PFSK-1 (cell line): ENCODE results near the gene RLN3.

Source experiments
- FOXP2 ChIP-seq: optimal IDR thresholded peaks from 2 replicates; pipeline ENCODE3; 2011; ENCODE audit warnings: borderline replicate concordance, control low read depth, inconsistent platforms; ENCODE audit not compliant: insufficient read depth; ENCODE audit errors: extremely low read length, extremely low read depth
- POLR2AphosphoS5 ChIP-seq: IDR thresholded peaks from 2 replicates; pipeline ENCODE4 v1.6.1; 2012; ENCODE audit warnings: low read depth, mild to moderate bottlenecking, control low read depth, low read length, moderate library complexity
- SIN3A ChIP-seq: IDR thresholded peaks from 2 replicates; pipeline ENCODE4 v1.6.1; 2012; ENCODE audit warnings: mild to moderate bottlenecking, low read length, moderate library complexity, borderline replicate concordance; ENCODE audit not compliant: insufficient read depth
- TAF1 ChIP-seq: IDR thresholded peaks from 2 replicates; pipeline ENCODE4 v1.6.1; 2012; ENCODE audit warnings: low read length, control low read depth, borderline replicate concordance; ENCODE audit not compliant: insufficient read depth
- TF ChIP-seq, protein P1 (sequence below), 2 experiments: IDR thresholded peaks; 2 replicates each; pipeline versions ENCODE4 v1.6.1 to v1.8.0; 2011 to 2012; ENCODE audit warnings: low read depth in 2 of 2, low read length in 2 of 2, control low read depth in 1 of 2, inconsistent platforms in 1 of 2, mild to moderate bottlenecking in 1 of 2, moderate library complexity in 1 of 2; ENCODE audit not compliant: insufficient read depth in 1 of 2

- no peak for TF ChIP-seq TAF1
- TF ChIP-seq POLR2AphosphoS5 = no peak
- TF ChIP-seq, protein P1, sequence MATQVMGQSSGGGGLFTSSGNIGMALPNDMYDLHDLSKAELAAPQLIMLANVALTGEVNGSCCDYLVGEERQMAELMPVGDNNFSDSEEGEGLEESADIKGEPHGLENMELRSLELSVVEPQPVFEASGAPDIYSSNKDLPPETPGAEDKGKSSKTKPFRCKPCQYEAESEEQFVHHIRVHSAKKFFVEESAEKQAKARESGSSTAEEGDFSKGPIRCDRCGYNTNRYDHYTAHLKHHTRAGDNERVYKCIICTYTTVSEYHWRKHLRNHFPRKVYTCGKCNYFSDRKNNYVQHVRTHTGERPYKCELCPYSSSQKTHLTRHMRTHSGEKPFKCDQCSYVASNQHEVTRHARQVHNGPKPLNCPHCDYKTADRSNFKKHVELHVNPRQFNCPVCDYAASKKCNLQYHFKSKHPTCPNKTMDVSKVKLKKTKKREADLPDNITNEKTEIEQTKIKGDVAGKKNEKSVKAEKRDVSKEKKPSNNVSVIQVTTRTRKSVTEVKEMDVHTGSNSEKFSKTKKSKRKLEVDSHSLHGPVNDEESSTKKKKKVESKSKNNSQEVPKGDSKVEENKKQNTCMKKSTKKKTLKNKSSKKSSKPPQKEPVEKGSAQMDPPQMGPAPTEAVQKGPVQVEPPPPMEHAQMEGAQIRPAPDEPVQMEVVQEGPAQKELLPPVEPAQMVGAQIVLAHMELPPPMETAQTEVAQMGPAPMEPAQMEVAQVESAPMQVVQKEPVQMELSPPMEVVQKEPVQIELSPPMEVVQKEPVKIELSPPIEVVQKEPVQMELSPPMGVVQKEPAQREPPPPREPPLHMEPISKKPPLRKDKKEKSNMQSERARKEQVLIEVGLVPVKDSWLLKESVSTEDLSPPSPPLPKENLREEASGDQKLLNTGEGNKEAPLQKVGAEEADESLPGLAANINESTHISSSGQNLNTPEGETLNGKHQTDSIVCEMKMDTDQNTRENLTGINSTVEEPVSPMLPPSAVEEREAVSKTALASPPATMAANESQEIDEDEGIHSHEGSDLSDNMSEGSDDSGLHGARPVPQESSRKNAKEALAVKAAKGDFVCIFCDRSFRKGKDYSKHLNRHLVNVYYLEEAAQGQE (IDR thresholded peaks at IDR 0.05; ENCODE audit: insufficient read depth in 1 of 2, low read depth in 2 of 2, low read length in 2 of 2) = no peak
- no peak for TF ChIP-seq SIN3A
- TF ChIP-seq FOXP2 = no peak
Measured at GRCh38 chr19:13981467-13981866, 46.5 kb upstream of the RLN3 start.
